Effector memory CD4-positive, alpha-beta T cell (primary cell): ENCODE results near the gene PHYH.
"Not testable (repeated sequence)": the region's sequence is repeated elsewhere in the genome, so short reads cannot be mapped to it uniquely, and the experiment has no call there.

Experiments
- DNase-seq, 3 donors: peaks; one replicate each; pipeline ENCODE4 v3.0.0-alpha.2; 2020
- H3K27ac ChIP-seq: 2 replicates; pipeline ENCODE4 v1.7.0; 2013; ENCODE audit warnings: mild to moderate bottlenecking, low read length, moderate library complexity; ENCODE audit not compliant: insufficient read depth, poor library complexity, severe bottlenecking
- H3K27me3 ChIP-seq: replicated peaks from 2 replicates; pipeline ENCODE4 v1.7.0; 2013; ENCODE audit warnings: mild to moderate bottlenecking, low read length; ENCODE audit not compliant: insufficient read depth, control insufficient read depth, poor library complexity, severe bottlenecking
- H3K36me3 ChIP-seq: 2 replicates; pipeline ENCODE4 v1.7.0; 2013; ENCODE audit warnings: mild to moderate bottlenecking, low read length, moderate library complexity; ENCODE audit not compliant: control insufficient read depth, insufficient read depth
- H3K4me1 ChIP-seq: 2 replicates; pipeline ENCODE4 v1.7.0; 2013; ENCODE audit warnings: low read length, mild to moderate bottlenecking; ENCODE audit not compliant: control insufficient read depth, insufficient read depth, poor library complexity, severe bottlenecking
- H3K4me3 ChIP-seq: 2 replicates; pipeline ENCODE4 v1.7.0; 2013; ENCODE audit warnings: low read length, low read depth, mild to moderate bottlenecking; ENCODE audit not compliant: insufficient read depth, poor library complexity, severe bottlenecking
- H3K9me3 ChIP-seq: 2 replicates; pipeline ENCODE4 v1.7.0; 2013; ENCODE audit warnings: mild to moderate bottlenecking, low read length, moderate library complexity; ENCODE audit not compliant: control insufficient read depth

Gene PHYH

DNA sequence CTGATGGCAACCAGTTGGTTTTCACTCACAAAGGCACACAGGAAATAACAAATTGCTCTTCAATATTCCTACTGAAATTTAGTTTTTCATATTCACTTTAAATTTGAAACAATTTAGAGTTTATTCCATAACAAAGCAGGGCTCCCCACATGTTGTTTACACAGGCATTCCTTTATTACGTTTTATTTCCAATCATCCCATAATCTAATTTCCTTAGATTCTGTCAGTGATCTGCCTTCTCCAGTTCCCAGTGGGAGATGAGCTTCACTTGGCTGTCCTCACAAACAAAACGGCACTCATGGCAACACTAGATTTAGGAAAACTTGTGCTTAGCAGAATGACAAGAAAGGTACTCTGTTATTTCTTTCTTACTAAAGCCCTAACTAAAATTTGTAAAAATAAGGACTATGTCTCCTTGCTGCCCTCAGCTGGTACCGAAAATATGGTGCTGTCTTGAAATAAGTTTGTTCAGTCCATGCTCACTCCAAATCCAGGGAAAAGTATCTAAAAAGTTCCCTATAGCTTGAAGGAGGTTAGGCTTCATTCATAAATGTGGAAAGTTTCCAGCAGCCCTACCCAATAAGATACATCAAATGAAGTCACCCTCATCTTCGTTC, 23.0 kb downstream of the PHYH start:
- peaks cover 3% of the 10 kb centered on the region for H3K36me3 ChIP-seq
- H3K9me3 ChIP-seq: no peaks in the 10 kb centered on the region
- H3K4me3 ChIP-seq: no peak overlapping the region
- H3K27ac ChIP-seq: no peak overlapping the region
- H3K4me1 ChIP-seq: no peaks in the 10 kb centered on the region
- H3K27me3 ChIP-seq: no peaks in the 10 kb centered on the region
- no peak for DNase-seq

DNA sequence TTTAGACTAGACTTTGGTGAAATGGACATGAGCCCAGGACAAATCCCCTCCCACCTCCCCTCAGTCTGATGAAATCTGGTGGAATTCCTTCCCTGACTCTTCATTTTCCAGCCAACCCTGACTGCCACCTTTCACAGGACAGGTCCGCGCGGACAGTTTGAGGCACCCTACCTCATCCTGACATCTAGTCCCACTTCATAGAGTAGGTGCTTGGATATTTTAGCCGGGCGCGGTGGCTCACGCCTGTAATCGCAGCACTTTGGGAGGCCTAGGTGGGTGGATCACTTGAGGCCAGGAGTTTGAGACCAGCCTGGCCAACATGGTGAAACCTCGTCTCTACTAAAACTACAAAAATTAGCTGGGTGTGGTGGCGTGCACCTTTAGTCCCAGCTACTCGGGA, 23.7 kb downstream of the PHYH start:
- DNase-seq, H3K27me3 ChIP-seq, H3K4me3 ChIP-seq, H3K27ac ChIP-seq, H3K4me1 ChIP-seq, H3K36me3 ChIP-seq, H3K9me3 ChIP-seq: not testable (repeated sequence)

DNA sequence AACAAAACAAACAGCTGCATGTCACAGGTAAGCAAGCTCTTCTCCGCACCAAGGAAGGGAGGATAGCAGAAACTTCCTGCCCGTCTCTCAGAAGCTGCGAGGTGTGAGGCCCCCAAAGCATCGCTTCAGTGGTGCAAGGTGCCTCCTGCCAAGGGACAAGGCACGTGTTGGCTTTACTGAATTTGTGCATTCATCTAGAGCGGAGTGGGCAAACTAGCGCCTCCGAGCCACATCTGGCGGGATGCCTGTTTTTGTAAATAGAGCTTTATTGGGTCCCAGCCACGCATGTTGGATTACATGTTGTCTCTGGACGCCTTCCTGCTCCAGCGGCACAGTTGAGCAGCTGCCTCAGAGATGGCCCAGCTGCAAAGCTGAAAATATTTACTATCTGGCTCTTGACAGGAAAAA, 27.7 kb downstream of the PHYH start:
- H3K36me3 ChIP-seq: no peaks in the 10 kb centered on the region
- H3K9me3 ChIP-seq: no peaks in the 10 kb centered on the region
- H3K27me3 ChIP-seq: no peaks in the 10 kb centered on the region
- H3K27ac ChIP-seq: no peak overlapping the region
- no peak overlapping the region for H3K4me3 ChIP-seq
- no peak for DNase-seq
- no peaks in the 10 kb centered on the region for H3K4me1 ChIP-seq

DNA sequence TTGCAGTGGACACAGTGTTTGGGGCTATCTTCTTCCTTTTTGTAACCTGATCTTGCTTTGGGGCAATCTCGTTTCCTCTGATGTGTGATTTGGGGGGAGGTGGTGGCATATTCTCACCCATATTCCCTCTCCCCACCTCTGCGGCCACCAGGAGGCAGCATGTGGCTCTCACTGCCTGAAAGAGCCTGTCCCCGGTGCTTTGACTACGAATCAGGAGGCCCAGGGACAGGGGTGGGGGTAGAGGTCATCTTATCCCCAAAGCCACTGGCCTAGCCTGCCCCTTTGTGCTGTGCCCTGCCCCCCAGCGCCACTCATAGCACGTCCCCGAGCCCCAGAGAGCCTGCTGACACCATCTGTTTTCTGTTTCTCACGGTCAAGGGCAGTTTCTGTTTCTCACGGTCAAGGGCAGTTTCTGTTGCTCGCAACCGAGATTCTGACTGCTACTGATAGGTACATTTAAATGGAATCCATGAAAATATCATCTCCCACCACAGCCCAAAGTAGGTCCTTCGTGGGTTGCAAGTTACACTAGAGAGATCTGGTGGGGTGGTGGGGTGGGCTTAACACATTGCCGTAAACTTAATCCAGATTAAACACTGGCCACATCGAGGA, 28.2 kb downstream of the PHYH start:
- H3K4me3 ChIP-seq: no peak overlapping the region
- H3K36me3 ChIP-seq: no peaks in the 10 kb centered on the region
- no peaks in the 10 kb centered on the region for H3K27me3 ChIP-seq
- DNase-seq: peak; percentile 21 to 48 (median 27)
- H3K9me3 ChIP-seq: no peaks in the 10 kb centered on the region
- no peaks in the 10 kb centered on the region for H3K4me1 ChIP-seq
- no peak overlapping the region for H3K27ac ChIP-seq

DNA sequence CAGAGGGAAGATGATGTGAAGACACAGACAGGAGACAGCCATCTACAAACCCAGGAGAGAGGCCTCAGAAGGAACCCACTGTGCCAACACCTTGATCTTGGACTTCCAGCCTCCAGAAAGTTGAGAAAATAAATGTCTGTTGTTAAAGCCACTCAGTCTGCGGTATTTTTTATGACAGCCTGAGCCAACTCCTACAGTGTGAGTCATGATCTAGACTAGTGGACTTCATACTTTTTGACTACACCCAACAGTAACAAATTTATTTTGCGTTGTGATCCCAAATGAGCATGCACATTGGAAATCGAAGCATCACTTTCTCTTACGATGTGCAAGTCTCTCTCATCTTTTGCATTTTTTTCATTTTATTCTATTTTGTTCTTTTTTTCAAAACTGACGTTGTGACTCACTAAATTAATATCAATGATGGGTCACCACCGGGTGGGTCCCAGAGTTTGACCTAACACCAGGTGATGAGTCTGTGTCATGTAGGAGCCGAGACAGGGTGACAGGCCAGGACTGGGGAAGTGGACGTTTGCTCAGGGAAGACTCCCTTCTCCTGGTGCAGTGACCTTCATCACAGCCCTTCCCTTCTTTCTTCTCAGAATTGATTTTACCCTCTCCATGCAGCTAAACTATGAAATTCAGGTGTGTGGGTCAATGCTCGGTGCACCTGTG, 28.9 kb downstream of the PHYH start:
- H3K27me3 ChIP-seq: no peaks in the 10 kb centered on the region
- no peak for DNase-seq

DNA sequence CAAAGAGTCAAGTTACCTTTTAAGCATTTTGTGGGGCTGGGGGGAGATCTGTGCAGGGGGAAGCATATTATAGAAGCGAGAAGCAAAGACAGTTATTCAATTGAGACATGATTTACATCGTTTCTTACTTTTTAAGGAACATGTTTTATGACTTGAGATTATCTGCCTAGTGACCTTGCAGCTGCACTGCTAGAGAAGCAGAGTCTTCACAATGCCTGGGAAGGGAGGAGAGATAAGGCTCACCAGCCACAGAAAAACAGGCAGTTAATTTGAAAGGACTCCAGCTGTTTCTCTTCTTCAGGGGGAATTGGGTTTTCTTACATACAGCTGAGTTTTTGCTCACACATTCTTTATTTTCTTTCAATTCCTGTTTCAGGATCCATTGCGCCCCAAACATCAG, 31.0 kb downstream of the PHYH start:
- Histone ChIP-seq H3K4me3 (no peak overlapping the region), H3K27me3 (no peaks in the 10 kb centered on the region), H3K9me3 (no peaks in the 10 kb centered on the region), H3K4me1 (no peaks in the 10 kb centered on the region), H3K36me3 (no peaks in the 10 kb centered on the region), H3K27ac (no peak overlapping the region)
- DNase-seq: no peak

More for the DNA sequence above, 28.9 kb downstream of the PHYH start:
- H3K4me1 ChIP-seq: no peaks in the 10 kb centered on the region
- H3K36me3 ChIP-seq: no peaks in the 10 kb centered on the region
- H3K9me3 ChIP-seq: no peaks in the 10 kb centered on the region
- H3K4me3 ChIP-seq: no peak overlapping the region
- no peak overlapping the region for H3K27ac ChIP-seq

DNA sequence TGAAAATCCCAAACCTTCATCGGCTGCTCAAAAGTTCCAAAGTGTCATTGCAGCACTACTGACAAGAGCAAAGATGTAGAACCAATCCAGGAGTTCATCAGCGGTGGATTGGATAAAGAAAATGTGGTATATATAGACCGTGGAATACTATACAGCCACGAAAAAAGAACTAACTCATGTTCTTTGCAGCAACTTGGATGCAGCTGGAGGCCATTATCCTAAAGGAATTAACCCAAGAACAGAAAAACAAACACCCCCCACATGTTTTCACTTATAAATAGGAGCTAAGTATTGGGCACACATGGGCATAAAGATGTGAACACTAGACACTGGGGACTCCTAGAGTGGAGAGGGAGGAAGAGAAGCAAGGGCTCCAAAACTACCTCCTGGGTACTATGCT, 31.6 kb downstream of the PHYH start:
- no peak for DNase-seq
- Histone ChIP-seq H3K27ac (no peak overlapping the region), H3K27me3 (no peaks in the 10 kb centered on the region), H3K36me3 (no peaks in the 10 kb centered on the region), H3K4me3 (no peak overlapping the region), H3K9me3 (no peaks in the 10 kb centered on the region), H3K4me1 (no peaks in the 10 kb centered on the region)

DNA sequence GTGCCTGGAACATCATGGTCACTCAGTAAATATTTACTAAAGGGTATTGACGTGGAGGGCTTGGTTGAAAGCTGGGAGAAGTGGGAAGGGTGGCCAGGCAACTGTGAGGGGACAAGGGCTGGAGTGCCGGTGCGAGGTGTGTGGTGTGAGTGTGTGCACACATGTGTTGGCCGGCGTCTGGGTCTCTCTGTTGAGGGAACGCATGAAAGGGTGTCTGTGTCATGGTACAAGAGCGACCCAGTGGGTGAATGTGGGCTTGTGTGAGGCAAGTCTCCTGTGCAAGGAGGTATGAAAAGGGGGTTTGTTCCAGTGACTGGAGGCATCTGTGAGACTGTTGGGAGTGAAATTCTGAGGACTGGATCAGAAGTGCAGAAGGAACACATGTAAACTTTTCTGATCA, 36.3 kb downstream of the PHYH start:
- no peak overlapping the region for H3K27ac ChIP-seq
- DNase-seq: no peak
- no peak overlapping the region for H3K4me3 ChIP-seq
- H3K36me3 ChIP-seq: no peaks in the 10 kb centered on the region
- no peaks in the 10 kb centered on the region for H3K9me3 ChIP-seq
- no peaks in the 10 kb centered on the region for H3K4me1 ChIP-seq
- no peaks in the 10 kb centered on the region for H3K27me3 ChIP-seq

DNA sequence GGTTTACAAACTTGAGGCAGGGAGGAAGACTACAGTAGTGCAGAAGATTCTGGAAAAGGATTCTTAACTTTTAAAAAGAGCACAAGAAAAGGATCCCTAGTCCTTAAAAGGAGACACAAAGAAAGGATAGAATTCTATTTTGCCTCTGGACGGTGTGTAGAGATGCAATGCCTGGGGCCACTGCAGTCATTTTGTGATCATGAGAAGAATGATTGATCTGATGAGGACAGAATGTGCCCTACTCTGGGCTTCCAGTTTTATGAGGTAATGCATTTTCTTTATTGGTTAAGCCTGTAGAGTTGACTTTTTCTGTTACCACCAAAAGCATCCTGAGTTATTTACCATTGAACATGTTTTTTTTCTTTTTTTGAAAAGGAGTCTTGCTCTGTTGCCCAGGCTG, 37.4 kb downstream of the PHYH start:
- no peaks in the 10 kb centered on the region for H3K4me1 ChIP-seq

DNA sequence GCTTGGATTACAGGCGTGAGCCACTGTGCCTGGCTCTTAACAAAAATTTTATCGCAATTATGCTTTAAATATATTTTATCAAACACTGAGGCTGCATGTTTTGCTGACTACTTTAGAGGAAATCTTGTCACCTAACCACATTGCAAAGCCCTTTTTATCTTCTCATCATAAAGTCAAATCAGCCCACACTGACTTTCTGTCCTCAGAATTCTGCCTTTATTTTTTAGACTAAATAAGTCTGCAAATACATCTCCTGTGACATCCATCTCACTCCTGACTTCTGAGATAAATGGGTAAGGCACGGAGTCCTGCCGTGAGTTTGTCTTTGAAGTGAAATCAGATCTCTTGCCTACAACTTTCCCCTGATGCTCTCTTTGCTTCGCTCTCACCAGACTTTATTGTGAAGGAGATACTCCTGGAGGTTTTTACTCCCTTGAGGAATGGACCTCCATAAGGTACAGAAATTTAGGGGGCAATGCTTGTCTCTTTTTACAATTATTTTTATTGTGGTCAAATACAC, 42.2 kb downstream of the PHYH start:
- DNase-seq: no peak
- Histone ChIP-seq H3K4me1 (no peaks in the 10 kb centered on the region), H3K27ac (no peak overlapping the region), H3K9me3 (no peaks in the 10 kb centered on the region), H3K36me3 (no peaks in the 10 kb centered on the region), H3K27me3 (no peaks in the 10 kb centered on the region), H3K4me3 (no peak overlapping the region)

More for the DNA sequence above, 37.4 kb downstream of the PHYH start:
- H3K4me3 ChIP-seq: no peak overlapping the region
- H3K9me3 ChIP-seq: no peaks in the 10 kb centered on the region
- H3K27me3 ChIP-seq: no peaks in the 10 kb centered on the region
- H3K36me3 ChIP-seq: no peaks in the 10 kb centered on the region
- no peak overlapping the region for H3K27ac ChIP-seq
- no peak for DNase-seq
